NCI-H1092 (cell line): ENCODE results near the gene TTC24.

Experiments used
- DNase-seq: peaks from one replicate; lab custom pipeline; 2025; lab: John Stamatoyannopoulos, UW

The TTC24 gene

GRCh38 chr1:156554971-156555370 lies 24.6 kb upstream of the TTC24 start:
- no peak for DNase-seq

GRCh38 chr1:156555715-156556114 lies 23.8 kb upstream of the TTC24 start:
- no peak for DNase-seq

GRCh38 chr1:156556354-156556753 lies 23.2 kb upstream of the TTC24 start:
- DNase-seq, result no peak

GRCh38 chr1:156559086-156559796 lies 20.3 kb upstream of the TTC24 start:
- DNase-seq, result no peak

GRCh38 chr1:156559797-156560385 lies 19.6 kb upstream of the TTC24 start:
- no peak for DNase-seq

- no peak for DNase-seq
Measured at GRCh38 chr1:156560585-156561163, 18.8 kb upstream of the TTC24 start.

GRCh38 chr1:156565519-156565918 lies 14.0 kb upstream of the TTC24 start:
- no peak for DNase-seq

- no peak for DNase-seq
Measured at GRCh38 chr1:156566436-156566835, 13.1 kb upstream of the TTC24 start.

- no peak for DNase-seq
Measured at GRCh38 chr1:156571261-156571852, 8.2 kb upstream of the TTC24 start.

GRCh38 chr1:156571919-156572662 lies 7.4 kb upstream of the TTC24 start, which contains the start of gene IQGAP3:
Gene IQGAP3 (minus strand): TSS chr1:156572565. CDS start chr1:156572529, 36 bp downstream.
- peak; percentile 72 for DNase-seq

- DNase-seq, result no peak
Measured at GRCh38 chr1:156572663-156573018, 6.9 kb upstream of the TTC24 start.

- DNase-seq, result no peak
Measured at GRCh38 chr1:156574039-156574633, 5.4 kb upstream of the TTC24 start.

GRCh38 chr1:156577550-156577949 lies 2.0 kb upstream of the TTC24 start:
- DNase-seq, result no peak

- DNase-seq, result no peak
Measured at GRCh38 chr1:156578055-156578454, 1.5 kb upstream of the TTC24 start.

- no peak for DNase-seq
Measured at GRCh38 chr1:156581661-156582387, 2.3 kb downstream of the TTC24 start.

- no peak for DNase-seq
Measured at GRCh38 chr1:156582388-156583017, 3.0 kb downstream of the TTC24 start.

- DNase-seq, result peak; percentile 73
Measured at GRCh38 chr1:156583821-156584622, 4.5 kb downstream of the TTC24 start.

GRCh38 chr1:156584813-156585212 lies 5.3 kb downstream of the TTC24 start:
- no peak for DNase-seq

- no peak for DNase-seq
Measured at GRCh38 chr1:156586323-156586722, 6.8 kb downstream of the TTC24 start.

- DNase-seq, result no peak
Measured at GRCh38 chr1:156586892-156587477, 7.5 kb downstream of the TTC24 start.
